Kidney tubule cell (primary cell): ENCODE results near the gene TRPM1.

Experiments
- DNase-seq: peaks from one replicate; pipeline ENCODE4 v3.0.0-alpha.2; 2018; ENCODE audit warnings: low spot score

TRPM1 gene

DNA sequence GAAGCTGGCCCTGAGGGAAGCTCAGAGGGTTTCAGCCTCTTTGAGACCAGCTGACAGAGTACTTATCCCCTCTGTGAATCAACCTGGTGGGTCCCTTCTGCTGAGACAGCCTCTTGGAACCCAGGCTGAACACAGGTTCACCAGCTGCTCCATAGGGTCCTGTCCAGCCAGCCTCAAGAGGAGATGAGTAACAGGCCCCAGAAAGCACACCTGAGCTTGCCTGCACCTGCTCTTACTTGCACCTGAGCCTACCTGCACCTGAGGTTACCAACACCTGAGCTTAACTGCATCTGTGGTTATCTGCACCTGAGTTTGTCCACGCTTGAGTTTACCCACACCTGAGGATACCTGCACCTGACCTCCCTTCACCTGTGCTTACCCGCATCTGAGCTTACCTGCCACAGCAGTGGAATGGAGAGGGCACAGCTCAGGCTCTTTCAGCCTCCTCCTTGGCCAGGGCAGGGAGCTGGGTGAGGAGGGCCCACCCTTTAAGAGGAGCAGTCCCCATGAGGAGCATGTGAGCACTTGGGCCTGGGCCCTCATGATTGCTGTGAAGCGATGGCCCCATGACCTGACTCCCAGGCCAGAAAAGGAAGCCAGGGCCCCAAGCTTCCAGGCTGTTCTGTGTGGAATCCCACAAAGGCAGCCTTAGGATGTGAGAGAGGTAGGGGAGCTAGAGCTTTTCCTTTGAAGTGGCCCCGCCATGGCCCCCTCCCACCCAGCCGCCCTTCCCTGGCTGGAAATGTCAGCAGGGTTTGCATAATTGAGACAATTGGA is at the start of gene TRPM1:
Gene TRPM1, minus strand, starts transcription at position 464 of the 777 bp plus-strand sequence. CDS start 20,370 bp downstream, outside the sequence.
- DNase-seq: no peak

DNA sequence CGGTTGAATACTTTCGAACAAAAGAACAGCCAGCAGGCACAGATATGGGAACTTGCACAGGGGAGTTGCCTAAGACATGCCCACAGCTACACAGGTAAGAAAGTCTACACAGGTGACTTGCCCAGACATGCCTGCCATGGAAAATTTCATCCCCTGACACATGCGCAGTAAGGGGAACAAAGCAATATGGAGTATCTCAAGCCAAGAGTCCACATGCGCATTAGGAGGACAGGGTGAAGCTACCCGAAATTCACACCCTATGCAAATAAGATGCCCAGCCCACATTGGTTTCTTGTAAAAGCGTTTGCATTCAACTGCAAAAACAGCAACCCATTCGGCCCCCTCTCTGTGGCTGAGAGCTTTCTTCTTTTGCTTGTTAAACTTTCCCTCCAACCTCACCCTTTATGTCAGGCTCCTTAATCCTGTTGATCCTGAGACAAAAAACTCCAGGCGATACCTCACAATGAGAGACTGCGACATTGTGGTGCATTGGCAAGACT is 49.3 kb upstream of the TRPM1 start:
- DNase-seq: no peak

DNA sequence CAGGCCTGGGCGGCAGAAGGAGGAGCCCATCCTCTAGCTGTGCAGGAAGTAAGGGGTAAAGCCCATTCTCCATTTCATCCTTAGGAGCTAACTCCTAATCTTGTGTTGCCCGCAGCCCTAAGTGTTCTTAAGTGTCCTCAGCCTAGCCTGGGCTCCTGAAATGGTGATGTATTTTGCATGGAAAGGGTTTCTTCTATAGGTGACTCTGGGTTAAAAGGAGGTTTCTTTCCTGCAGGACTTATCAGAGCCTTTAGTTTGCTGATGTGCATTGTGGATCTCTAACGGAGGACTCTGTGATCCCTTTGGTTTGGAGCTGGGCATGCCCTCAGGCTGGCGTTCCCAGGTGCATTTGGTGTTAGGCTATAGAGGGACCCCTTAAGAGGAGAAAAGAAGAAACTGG is 48.5 kb upstream of the TRPM1 start:
- DNase-seq: no peak

DNA sequence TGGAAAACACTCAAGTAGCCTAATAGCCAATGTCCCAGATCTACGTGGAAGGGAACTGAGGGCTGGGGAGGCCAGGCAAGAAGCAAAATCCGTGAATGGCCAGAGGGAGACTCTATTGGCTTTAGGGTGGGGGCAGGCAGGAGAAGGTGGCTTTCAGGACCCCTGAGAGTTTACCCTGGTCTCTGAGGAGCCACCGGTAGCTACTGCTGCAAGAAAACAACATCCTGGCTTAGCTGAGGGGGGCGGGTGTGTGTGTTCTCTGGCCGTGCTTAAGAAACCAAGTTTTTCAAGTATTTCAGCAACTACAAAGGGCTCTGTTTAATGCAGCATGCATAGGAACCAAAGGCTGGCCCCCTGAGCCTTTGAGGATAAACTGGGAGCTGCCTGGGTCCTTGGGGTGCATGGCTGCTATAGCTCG is 47.6 kb upstream of the TRPM1 start:
- DNase-seq: no peak

DNA sequence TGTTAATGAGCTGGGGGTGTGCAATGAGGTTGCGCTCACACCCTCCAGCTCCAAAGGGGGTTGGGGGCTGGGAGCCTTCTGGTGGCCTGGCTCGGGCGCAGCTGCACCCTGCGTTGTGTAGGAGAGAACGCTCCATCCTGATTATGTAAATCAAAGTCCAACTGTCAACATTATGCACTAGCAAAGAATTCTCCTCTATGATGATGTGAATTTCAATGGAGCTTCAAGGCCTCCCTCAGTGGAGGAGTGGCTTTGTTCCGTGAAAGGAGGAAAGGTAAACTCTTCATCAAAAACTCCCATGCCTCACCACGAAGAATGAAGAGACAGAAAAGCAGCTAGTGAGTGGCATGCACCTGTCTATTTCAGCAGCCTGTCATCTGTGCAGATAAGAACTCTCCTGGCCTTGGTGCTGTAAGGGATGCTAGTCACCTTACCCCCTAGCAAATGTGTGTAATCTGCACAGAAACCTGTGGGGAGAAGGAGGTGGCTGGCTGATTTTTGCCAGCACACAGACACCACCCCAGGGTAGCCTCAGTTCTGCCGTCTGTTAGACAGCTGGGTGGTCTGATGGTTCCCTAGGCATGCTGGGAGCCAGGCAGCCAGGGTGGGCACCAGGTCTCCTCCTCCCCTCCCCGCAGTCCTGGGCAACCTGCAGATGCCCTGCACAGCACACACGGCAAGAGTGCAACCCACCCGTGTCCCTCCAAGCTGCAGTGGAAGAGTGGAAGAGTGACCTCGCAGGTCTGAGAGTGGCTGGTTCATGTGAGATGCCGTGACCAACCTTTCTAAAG is 47.0 kb upstream of the TRPM1 start:
- DNase-seq: no peak

DNA sequence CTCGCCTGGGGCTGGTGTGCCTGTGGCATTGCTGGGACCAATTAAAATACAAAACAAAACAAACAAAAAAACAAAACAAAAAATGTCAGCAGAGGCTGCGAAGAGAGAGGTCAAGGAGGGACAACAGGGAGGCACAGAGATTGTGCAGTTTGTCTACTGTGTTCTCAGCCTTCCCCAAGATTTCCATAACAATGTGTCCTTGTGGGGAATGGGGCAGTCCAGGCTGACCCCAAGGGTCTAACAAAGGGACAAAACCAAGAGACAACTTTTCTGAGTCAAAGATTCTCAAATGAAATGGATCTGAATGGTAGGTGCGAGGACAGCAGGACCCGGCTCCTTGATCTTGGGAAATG is 46.4 kb upstream of the TRPM1 start:
- no peak for DNase-seq

DNA sequence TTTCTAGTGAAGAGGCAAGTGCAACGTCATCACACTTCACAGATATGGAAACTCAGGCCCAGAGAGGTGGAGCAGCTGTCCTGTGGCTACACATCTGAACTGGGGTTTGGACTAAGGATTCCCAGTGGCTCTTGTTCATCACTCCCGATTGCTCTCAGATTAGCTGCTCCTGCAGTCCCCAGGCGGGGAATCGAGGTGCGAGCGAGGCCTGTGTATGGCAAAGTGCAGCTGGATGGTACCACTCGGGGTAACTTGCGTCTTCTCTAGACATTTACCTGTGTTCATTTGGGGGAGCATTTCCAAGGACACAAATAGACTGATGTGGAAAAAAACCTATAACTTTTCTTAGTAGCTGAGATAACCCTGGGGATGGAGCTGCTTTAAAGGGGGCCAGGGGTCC is 45.9 kb upstream of the TRPM1 start:
- no peak for DNase-seq

DNA sequence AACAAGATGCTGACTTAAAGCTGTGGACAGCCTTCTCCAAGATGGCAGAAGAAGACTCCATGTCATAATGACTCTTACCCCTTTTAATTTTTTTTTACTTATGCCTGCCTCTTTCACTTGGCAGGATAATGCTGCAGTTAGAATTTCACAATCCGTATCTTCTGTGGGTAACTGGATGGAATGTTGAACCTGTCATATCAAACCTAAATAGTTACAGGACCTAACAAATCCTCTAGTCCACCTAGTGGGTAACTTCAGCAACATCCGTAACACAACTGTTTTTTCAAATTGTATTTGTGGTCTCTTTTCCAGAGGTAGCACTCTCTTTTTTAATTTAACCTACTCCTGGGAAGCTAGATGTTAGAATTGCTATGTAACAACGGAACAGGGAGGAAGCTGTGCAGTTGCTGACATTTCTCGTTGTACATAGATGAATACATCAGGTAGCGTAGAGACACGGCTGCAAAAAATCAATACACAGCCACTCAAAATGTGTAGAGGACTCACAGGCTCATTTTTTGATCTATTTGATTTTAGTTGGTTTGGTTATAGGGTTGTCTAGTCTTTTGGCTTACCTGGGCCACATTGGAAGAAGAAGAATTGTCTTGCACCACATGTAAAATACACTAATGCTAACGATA is 43.9 kb upstream of the TRPM1 start:
- peak; percentile 18 for DNase-seq

DNA sequence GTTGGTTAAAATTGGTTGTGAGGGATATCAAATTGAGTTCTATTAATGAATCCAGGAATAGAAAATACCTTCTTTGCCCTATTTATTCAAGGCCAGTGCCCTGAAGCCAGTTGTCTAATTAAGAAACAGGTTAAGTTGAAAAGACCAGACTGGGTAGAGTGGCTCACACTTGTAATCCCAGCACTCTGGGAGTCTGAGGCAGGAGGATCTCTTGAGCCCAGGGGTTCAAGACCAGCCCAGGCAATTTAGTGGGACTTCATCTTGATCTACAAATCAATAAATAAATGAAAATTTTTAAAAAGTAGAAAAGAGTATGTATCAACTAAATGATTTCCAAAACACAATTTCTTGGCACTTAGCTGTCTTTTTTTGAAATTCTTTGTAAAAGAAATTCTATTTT is 40.3 kb upstream of the TRPM1 start:
- no peak for DNase-seq

DNA sequence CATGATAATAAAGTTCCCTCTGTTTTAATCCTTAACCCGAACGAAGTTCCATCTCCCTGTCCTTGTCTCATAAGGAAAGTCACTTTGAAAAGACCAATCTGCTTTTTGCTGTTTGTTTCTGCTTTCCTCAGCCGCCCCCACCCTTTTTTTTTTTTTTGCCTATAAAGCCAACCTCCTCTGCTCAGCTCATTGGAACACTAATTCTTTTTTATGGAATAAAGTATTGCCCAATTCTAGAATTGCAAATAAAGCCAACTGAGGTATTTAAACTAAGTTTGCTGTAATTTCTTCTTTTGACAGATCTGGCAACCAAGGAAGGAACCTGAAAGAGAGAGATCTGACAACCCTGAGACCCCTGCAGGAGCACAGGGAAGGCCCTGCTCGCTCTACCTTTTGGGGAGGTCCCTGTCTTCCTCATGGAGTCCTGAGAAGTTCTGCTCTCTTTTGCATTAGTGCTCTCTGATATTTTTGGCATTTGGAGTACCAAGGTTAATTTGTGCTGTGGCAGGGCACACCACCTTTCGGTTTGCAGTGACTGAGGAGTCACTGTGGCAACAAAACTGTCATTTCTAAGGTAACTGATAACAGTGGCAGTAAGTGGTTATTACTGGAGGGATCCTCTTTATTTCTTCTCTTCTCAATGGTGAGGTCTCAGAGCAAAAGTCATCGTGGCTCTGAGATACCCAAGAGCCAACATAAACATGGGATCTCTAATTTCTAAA is 35.2 kb upstream of the TRPM1 start:
- DNase-seq: no peak

DNA sequence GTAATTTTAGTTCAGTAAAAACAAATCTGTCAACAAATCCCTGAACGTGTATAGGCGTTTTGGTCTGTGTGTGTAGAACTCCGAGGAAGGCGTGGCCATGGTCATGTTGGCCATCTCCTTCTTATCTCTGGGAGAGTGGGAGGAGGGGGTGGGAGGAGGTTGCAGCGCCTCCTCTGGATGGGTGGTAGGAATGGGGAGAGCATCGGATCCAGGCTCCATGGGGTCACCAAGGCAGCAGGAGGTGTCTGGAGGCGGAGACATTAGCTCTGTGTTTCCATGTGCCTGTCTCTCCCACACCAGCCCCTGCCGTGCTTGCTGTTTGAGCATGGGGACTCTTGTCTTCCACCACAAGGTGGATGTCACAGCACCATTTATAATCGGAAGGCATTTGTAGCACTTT is 34.5 kb upstream of the TRPM1 start:
- DNase-seq: no peak

DNA sequence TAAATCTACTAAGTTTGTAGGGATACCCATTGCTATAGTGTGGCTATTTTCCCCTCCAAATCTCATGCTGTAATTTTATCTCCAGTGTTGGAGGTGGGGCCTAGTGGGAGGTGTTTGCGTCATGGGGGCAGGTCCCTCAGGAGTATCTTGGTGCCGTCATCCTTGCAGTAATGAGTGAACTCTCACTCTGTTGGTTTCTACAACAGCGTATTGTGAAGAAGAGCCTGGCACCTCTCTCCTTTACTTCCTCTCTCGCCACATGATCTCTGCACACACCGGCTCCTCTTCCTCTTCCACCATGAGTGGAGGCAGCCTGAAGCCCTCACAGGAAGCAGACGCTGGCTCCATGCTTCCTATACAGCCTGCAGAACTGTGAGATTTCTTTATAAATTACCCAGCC is 34.0 kb upstream of the TRPM1 start:
- no peak for DNase-seq

DNA sequence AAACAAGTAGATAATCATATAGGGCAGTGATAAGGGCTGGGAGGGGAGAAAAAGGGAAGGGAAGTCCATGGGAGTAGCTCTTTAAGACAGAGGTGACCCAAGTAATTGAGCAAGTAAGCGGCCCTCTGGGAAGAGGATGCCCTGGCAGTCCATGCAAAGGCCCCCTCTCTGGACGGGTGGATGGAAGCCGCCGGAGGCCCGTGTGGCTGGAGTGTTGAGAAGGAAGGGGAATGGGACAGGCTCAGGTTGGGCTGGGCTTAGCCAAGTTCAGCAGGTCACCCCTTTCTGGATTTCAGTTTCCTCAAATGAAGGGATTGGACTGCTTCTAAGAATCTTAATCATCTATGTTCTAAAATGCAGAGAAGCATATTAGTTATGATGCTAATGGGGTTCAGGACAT is 32.4 kb upstream of the TRPM1 start:
- no peak for DNase-seq

DNA sequence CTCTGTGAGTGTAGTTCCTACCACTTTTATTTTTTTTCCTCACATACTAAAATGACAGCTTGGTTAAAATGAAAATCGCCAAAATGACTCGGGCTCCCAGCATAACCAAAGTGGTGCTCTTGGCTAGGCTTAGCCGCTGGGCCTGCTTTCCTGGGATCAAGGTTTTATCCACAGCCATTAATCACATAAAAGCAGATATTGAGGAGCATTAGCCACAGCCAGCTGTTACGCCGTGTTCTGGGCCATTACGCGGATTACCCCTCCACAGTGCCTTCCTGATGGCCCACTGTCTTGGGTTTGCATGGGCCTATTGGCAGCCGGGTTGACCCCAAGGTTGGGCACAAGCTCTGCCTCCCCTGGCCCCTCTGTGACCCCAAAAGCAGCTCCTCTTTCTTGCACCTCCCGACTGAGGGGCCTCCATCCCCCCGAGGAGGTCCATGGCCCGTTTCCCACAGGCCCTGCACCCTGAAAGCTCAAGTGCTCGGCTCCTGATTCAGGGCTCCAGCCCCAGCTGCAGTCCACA is 30.4 kb upstream of the TRPM1 start:
- no peak for DNase-seq

DNA sequence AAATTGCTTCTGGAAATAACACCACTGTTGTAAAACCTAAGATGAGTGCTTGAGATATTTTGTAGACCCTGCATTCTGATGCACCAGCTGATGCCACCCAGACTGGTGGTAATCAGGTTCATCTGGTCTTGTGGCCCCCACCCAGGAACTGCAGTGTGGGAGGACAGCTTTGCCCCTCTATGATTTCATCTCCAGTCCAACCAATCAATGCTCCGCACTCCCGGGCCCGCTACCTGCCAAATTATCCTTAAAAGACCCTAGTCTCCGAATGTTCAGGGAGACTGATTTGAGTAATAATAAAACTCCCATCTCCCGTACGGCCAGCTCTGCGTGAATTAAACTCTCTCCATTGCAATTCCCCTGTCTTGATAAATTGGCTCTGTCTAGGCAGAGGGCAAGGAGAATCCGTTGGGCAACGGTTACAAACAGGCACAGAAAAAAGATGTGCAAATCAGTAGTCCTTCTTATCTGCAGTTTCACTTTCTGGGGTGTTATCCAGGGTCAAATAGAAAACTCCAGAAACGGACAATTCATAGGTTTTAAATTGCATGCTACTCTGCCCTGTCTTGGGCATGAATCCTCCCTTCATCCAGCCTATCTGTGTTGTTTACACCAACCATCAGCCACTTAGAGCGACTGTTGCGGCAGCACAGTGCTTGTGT is 29.2 kb upstream of the TRPM1 start:
- no peak for DNase-seq

DNA sequence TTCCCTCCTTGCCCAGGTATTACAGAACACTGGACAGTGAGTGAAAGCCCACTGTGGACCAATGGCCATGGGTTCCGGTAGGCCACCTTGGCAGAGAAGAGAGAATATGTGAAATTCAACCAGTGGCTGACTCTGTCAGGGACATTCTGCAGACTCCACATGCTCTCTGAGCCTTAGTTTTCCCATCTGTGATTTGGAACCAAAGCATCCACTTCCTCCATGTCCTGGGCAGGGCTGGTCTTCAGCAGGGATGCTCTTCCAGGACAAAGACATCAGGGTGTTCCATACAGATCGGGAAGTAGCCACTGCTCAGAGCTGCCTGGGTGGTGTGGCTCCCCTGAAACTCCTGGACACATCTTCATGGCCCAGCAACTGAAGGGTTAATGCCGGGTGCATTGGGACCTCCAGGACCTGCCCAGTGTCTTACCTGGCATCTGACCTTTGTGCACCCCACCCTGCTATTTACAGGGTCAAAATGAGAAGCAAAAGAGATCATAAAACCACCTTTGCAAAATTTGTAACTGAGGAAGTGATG is 28.3 kb upstream of the TRPM1 start:
- DNase-seq: no peak

DNA sequence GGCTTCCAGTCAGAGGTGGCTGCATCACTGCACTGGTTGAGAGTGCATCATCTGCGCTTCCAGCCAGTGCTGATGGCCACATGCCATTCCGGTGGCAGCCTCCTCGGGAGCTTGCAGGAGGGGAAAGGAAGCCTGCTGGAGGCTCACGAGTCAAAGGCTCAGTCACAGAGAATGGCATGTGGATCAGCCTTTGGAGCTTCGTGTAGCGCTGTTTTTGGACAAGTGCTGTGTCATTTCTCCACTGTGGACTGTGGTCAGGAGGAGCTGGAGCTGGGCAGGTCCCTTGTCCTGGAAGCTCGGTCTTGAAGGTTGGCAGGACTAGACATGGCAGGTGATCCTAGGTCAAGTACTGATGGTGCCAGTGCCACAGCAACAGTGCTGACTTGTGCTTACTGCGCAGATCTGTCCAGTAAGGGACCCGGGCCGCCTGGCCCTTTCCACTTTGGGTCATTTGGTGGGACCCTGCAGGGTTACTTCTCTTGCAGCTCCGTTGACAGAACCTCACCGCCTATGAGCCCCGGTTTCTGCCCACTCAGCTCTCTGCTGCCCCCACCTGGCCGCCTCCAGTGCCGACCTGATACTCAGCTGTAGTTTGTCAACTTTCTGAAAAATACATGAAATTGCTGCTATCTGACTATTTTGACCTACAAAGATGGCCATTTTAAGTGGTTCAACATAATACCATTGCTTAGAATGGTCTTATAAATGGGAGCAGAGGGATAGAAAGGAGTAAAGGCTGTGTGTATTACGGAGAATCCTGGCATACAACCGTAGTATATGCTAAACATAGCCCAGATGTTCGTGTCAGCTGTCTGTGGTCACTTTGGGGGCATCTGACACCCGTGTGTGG is 27.6 kb upstream of the TRPM1 start:
- peak; percentile 73 for DNase-seq

DNA sequence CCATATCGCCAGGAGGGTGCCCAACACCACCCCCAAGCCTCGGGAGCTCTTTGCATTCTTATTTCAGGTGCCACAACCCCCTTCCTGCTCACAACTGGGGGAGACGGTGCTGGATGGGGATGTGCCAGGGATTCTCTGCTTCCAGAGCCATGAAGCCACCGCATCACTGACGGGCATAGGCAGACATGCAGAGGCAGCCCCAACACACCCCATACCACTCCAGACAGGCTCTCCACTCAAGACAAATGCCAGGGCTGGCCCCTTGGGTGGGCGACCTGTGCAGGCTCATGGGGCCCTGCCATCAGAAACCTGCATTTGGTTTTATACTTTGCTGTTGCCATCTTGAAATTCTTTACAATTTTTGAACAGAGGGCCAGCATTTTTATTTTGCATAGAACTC is 27.0 kb upstream of the TRPM1 start:
- no peak for DNase-seq

DNA sequence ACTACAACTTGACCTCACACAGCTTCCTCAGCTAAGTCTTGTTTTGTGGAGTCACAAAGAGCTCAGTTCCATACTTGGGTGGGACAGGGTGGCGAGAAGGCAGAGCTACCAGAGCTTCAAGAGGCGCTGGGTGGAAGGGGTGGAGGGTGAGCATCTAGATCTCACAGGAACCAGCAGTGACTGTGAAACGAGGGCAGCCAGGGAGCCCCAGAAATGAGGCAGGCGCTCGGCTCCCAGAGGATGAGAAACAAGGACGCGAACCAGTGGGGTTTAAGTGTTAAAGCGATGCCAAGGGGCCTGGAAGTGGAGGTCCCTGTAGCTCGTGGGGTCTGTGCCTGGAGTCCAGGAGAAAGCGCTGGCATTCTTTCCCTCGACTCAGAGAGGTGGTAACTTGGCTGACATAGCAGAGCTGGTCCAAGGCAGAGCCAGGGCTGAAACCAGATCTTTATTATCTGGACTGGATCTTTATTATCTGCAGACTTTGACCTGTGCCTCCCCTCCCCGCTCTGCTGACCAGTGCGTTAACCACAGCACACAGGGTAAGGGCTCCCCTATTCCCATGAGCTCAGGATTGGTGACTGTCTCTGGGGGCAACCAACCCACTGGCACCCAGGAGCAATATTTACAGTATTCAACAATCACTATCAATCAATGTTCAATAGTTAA is 26.2 kb upstream of the TRPM1 start:
- DNase-seq: no peak

DNA sequence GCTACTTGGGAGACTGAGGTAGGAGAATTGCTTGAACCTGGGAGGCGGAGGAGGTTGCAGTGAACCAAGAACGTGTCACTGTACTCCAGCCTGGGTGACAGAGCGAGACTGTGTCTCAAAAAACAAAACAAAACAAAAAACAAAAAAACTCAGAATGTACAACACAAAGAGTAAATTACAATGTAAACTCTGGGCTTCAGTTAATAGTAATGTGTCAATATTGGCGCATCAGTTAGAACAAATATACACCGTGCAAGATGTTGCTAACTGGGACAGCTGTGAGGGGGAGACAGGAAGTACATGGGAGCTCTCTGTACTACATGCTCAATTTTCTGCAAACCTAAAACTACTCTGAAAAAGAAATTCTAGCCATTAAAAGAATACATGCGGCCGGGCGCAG is 23.5 kb upstream of the TRPM1 start:
- no peak for DNase-seq
